ENCODE results near the gene PALM3. TPM values are rescaled to one million over a fixed set of nuclear protein-coding genes. Genes with fewer than 3 reads are reported as not detected.

Gene PALM3
- total and polyA plus RNA-seq, 2 experiments from 2014 or later = 16.6 to 45.8 TPM

GRCh38 chr19:14103310-14103709, 41.4 kb upstream of the PALM3 start (continued):
- TF ChIP-seq JUNB (IDR thresholded peaks at IDR 0.05; ENCODE audit: unreplicated experiment) (no peak), CTCF (conservative IDR thresholded peaks at IDR 0.05; ENCODE audit: low read depth in 2 of 2) (no peak), STAT1 (IDR thresholded peaks at IDR 0.05; ENCODE audit: unreplicated experiment) (no peak), ZNF331 (CRISPR knock-in tag; IDR thresholded peaks at IDR 0.05; ENCODE audit: low read depth) (no peak), NANOG (IDR thresholded peaks at IDR 0.05; ENCODE audit: borderline replicate concordance) (no peak), REST (IDR thresholded peaks at IDR 0.05; ENCODE audit: unreplicated experiment) (no peak), CREB1 (CRISPR knock-in tag; IDR thresholded peaks at IDR 0.05; ENCODE audit: low read depth) (no peak), ZNF114 (CRISPR knock-in tag; IDR thresholded peaks at IDR 0.05) (no peak)

GRCh38 chr19:14102756-14103155, 40.9 kb upstream of the PALM3 start:
- no peaks in the 10 kb centered on the region for H3K9me3 Mint-ChIP-seq
- H3K27ac Mint-ChIP-seq = no peak overlapping the region
- no peaks in the 10 kb centered on the region for H3K27me3 Mint-ChIP-seq (ENCODE audit: insufficient read depth, low read depth, poor library complexity)
- no peak overlapping the region for H3K27ac ChIP-seq (ENCODE audit: low read depth)
- H3K4me1 Mint-ChIP-seq = no peaks in the 10 kb centered on the region
- H4K20me1 ChIP-seq (replicated peaks; ENCODE audit: insufficient read depth) = no peaks in the 10 kb centered on the region
- H3K4me1 ChIP-seq (ENCODE audit: insufficient read depth) = no peaks in the 10 kb centered on the region
- no peak overlapping the region for H3K4me3 Mint-ChIP-seq
- DNase-seq (ENCODE audit: low spot score) (no peak), ATAC-seq (no peak)
- no peak overlapping the region for H3K4me3 ChIP-seq
- peaks cover 1% of the 10 kb centered on the region; the same call in 2 of the 3 replicates for H3K36me3 Mint-ChIP-seq (ENCODE audit: low read depth)
- H2AFZ ChIP-seq = no peak overlapping the region
- no peaks in the 10 kb centered on the region for H3K27me3 ChIP-seq (ENCODE audit: insufficient read depth)
- H3K36me3 ChIP-seq (ENCODE audit: insufficient read depth) = no peaks in the 10 kb centered on the region
- 0 out of 2 replicates have a peak, but pooled peaks cover 4% of the 10 kb centered on the region for H3F3A ChIP-seq (replicated peaks; ENCODE audit: low read depth)
- no peaks in the 10 kb centered on the region for H3K9me2 ChIP-seq (ENCODE audit: insufficient read depth)
- no peak overlapping the region for H3K4me2 ChIP-seq
- H3K79me2 ChIP-seq (replicated peaks; ENCODE audit: insufficient read depth) = no peaks in the 10 kb centered on the region
- no peak for TF ChIP-seq ZNF114 (CRISPR knock-in tag; IDR thresholded peaks at IDR 0.05)
- TF ChIP-seq NANOG (IDR thresholded peaks at IDR 0.05; ENCODE audit: borderline replicate concordance) = no peak
- TF ChIP-seq ZNF331 (CRISPR knock-in tag; IDR thresholded peaks at IDR 0.05; ENCODE audit: low read depth) = no peak
- TF ChIP-seq ETS1 (IDR thresholded peaks at IDR 0.05) = no peak
- no peak for TF ChIP-seq CREB1 (CRISPR knock-in tag; IDR thresholded peaks at IDR 0.05; ENCODE audit: low read depth)
- no peak for TF ChIP-seq EZH2phosphoT487 (IDR thresholded peaks at IDR 0.05; ENCODE audit: unreplicated experiment)
- no peak for TF ChIP-seq CTCF (conservative IDR thresholded peaks at IDR 0.05; ENCODE audit: low read depth in 2 of 2)
- no peak for TF ChIP-seq EZH2 (IDR thresholded peaks at IDR 0.05; ENCODE audit: low read depth, unreplicated experiment)
- no peak for TF ChIP-seq POLR2AphosphoS5 (IDR thresholded peaks at IDR 0.05; ENCODE audit: low read depth)
- TF ChIP-seq STAT1 (IDR thresholded peaks at IDR 0.05; ENCODE audit: unreplicated experiment) = no peak

Data from GM23338 (cell line).